LNCAP (cell line): Measurements from ENCODE around the gene UROC1.

ENCODE experiments used
- TF ChIP-seq, protein P1 (sequence below): fragments of 450-650 bp; IDR thresholded peaks from 2 replicates; pipeline ENCODE4 v1.5.1; 2017; ENCODE audit warnings: mild to moderate bottlenecking

UROC1 gene

DNA sequence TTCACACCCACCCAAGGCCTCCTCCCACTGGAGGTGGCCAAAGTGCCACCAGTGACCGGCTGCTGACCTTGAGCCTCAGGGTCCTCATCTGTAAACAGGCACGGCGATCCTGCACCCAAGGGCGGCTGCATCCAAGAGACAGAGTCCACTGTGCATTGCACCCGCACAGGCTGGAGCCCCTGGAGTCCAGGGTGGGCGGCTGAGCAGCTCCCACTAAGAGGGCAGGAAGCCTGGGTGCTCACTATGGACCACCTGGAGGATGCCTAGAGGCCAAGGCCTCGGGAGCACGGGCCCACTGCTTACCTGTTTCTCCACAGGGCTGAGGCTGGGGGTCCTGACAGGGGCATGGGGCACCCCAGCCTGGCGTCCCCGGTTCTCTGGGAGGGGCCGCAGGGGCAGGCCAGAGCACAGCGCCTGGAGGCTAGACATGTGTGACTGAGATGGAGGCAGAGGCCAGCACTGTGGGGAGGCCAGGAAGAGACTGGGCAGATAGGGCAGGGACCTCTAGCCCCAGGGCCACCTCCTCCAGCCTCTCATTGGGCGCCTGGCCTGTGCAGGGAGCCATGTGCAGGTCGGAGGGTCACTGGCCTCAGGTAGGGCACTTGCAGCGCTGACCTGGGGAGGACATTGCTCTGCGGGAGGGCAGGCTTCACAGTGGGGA, at the start of gene UROC1:
Gene UROC1 (minus strand): TSS at position 483 of the 661 bp plus-strand sequence. CDS start 54 bp downstream, at position 429.
- TF ChIP-seq, protein P1, sequence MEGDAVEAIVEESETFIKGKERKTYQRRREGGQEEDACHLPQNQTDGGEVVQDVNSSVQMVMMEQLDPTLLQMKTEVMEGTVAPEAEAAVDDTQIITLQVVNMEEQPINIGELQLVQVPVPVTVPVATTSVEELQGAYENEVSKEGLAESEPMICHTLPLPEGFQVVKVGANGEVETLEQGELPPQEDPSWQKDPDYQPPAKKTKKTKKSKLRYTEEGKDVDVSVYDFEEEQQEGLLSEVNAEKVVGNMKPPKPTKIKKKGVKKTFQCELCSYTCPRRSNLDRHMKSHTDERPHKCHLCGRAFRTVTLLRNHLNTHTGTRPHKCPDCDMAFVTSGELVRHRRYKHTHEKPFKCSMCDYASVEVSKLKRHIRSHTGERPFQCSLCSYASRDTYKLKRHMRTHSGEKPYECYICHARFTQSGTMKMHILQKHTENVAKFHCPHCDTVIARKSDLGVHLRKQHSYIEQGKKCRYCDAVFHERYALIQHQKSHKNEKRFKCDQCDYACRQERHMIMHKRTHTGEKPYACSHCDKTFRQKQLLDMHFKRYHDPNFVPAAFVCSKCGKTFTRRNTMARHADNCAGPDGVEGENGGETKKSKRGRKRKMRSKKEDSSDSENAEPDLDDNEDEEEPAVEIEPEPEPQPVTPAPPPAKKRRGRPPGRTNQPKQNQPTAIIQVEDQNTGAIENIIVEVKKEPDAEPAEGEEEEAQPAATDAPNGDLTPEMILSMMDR, result no peak

DNA sequence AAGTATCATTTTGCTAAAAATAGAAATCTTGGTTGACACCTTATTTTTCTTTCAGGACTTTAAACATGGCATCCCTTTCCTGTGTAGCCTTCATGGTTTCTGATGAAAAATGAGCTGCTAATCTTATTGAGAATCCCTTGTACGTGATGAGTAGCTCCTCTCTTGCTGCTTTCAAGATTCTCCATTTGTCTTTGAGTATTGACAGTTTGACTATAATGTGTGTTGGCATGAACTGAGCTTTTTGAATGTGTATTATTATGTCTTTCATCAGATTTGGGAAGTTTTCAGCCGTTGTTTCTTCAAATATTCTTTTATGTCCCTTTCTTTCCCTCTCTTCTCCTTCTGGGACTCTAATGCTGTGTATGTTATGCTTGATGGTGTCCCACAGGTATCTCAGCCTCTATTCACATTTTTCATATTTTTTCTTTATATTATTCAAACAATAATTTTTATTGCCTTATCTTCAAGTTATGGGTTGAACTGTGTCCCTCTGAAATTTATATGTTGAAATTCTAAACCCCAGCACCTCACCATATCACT, 45.2 kb upstream of the UROC1 start:
- TF ChIP-seq, protein P1, result no peak

DNA sequence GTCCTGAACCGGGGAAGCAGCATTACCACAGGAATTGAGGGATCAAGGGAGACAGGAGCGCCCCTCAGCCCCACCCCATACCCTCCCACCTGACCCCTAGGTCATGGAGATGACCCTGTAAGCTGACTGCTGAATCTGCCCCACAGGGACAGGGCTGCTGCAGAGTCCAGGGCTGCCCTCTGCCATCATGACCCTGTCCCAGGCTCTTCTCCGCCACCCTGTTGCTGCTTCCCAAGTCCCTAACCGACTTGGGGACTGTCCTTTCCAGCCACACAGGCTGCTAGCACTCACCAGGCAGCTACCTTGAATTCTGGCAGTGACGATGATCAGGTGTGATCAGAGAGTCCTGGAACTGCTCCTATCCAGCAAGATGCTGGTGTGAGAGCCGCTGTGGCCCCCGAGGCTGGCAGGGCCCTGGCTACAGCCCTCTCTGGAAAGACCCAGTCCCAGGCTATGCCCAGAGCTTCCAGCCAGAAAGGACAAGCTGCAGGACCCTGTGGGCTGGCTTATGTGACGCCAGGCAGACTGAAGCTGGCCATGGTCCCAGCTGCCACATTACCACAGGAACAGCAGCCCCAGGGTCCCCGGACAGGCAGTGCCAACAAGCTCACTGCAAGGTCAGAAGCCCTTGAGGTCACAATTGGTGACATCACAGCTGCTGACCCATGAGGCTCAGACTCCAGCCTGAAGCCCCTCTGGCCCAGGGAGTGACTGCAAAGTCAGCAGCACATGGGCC, 40.9 kb upstream of the UROC1 start, which contains the start of gene C3orf22:
Gene C3orf22 (minus strand): TSS at position 597 of the 736 bp plus-strand sequence. CDS start 5,542 bp downstream, outside the sequence.
- TF ChIP-seq, protein P1, result no peak

DNA sequence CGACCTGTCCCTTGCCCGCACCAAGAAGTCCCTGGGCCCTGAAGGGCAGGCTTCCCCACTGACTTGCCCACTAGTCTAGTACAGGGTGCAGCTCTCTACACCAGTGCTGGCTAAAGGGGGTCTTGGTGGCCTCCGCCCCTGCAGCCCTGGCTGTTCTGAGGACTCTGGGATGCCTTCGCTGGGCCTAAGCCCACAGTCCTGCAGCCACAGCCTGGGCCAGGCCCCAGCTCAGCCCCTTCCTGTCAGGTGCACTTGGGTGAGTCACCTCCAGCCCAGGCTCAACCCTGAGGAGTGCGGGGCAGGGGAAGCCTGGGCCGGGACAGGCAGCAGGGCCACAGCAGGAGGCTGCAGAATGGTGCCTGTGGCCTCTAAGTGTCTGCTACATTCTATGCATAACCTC, 40.2 kb upstream of the UROC1 start:
- TF ChIP-seq, protein P1, result no peak

DNA sequence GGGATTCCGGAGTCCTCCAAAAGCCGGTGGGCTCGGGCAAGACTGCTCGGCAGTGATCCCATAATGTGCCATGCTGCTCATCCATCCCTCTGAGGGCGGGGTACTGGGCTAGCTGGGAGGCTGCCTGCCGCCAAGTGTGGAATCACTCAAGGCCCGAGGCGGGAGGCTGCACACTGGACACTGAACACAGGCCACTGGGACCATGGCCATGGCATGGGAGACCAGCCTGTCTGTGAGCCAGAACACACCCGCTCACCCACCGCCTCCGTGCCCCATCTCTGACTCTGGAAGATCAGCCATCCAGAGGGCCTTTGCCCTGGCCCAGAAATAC, 39.8 kb upstream of the UROC1 start:
- TF ChIP-seq, protein P1, result no peak

DNA sequence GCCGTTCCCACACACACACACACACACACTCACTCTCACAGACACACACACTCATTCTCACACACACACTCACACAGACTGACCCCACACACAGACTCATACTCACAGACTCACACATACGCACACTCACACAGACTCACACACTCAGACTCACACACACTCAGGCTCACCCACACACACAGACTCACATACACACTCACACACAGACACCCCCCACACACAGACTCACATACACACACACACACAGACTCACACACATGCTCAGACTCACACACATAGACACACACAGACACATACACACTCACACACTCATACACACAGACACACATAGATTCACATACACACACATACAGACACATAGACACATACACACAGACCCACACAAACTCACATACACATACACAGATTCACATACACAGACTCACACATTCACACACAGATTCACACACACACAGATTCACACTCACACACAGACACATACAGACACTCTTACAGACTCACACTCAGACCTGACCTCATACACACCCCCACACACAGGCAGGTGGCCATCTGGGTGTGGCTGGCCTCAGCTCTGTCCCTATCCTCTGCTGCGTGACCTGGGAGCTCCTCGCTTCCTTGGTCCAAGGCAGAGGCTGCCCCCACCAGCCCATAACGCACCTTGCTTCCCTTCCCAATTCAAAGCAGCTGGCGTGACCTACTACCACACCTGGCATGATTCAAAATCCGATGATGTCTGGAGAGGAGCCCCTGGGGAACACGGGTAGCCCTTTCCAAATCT, 39.3 kb upstream of the UROC1 start:
- TF ChIP-seq, protein P1, result no peak

DNA sequence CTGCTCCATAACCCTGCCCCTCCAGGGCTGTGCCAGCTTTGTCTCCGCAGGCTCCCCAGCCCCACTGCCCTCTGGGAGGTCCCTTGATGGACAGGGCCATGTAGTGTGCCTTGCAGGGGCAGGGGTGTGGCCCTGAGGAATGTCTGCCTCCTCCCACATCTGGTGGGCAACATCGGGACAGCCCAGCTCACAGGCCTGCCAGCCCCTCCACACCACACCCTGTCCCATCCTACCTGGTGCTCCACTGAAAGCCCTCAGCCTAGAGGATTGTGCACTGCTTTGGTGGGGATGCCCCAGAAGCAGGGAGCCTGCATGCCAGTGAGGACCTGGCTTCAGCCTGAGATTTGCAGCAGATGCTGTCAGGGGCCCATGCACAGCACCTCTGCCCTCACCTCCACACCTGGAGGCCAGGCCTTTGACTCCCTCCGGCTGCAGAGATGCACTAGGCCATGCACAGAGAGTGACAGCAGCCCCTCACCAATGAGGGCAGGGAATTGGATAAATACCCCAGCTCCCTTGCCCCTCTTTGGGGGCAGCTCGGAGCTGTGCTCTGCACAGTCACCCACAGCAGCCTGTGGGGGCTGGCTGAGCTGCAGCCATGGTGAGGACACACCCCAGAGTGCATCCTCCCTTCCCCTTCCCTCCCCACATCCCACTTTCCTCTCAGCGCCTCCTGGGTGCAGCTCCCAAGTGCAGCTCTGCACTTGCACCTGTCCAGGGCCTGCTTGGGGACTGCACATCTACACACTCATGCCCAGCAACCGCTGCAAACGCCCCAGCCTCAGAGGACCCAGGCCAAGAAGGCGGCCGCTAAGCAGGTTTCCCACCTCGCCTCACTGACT, 38.4 kb upstream of the UROC1 start:
- TF ChIP-seq, protein P1, result no peak
